Measurements from ENCODE around the gene PPP2R2D. TPM values are rescaled to one million over a fixed set of nuclear protein-coding genes. Genes with fewer than 3 reads are reported as not detected.

The PPP2R2D gene
- polyA plus RNA-seq, 1 of the 3 experiments (the other 2 are of a cell fraction), result 25.1 TPM

DNA sequence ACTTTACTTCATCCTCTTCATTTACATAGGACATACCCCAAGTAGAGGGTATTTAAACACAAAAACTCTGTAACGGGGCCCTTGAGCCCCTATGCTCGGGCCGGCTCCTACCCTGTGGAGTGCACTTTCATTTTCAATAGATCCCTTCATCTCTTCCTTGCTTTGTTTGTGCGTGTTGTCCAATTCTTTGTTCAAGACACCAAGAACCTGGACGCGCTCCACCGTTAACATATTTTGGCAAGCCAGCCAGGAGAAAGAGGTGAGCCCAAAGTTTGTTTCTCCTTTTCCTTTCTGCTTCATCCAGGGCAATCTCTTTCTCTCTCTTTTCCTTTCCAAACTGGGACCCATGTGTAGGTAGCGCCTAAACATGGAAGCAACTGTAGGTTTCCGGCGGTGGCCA, 106.9 kb downstream of the PPP2R2D start:
- H3F3A ChIP-seq (replicated peaks; ENCODE audit: insufficient read depth), result no peaks in the 10 kb centered on the region
- no peaks in the 10 kb centered on the region; the same call in 1 of the 2 replicates for H3K27me3 ChIP-seq (ENCODE audit: insufficient read depth)
- H3K36me3 ChIP-seq (replicated peaks in 1 of 2; ENCODE audit: control insufficient read depth in 1 of 2, insufficient read depth in 2 of 2, low read length in 1 of 2), result no peaks in the 10 kb centered on the region
- 88% methylated on average over 10 of the region's 10 CpGs for WGBS (ENCODE audit: low lambda C conversion rate)
- no peaks in the 10 kb centered on the region for H3K9me3 ChIP-seq
- H3K4me1 ChIP-seq (ENCODE audit: control insufficient read depth in 1 of 2, insufficient read depth in 2 of 2, low read depth in 1 of 2, low read length in 1 of 2), result no peaks in the 10 kb centered on the region
- H3K4me2 ChIP-seq, result no peak overlapping the region
- H3K9ac ChIP-seq, result no peak overlapping the region
- DNase-seq, result no peak
- H2AFZ ChIP-seq (ENCODE audit: low read depth), result no peak overlapping the region
- POLR2A ChIA-PET, result no interaction called here
- TF ChIP-seq MXI1 (IDR thresholded peaks at IDR 0.05; ENCODE audit: low read depth, low read length), result no peak
- TF ChIP-seq, protein P1, sequence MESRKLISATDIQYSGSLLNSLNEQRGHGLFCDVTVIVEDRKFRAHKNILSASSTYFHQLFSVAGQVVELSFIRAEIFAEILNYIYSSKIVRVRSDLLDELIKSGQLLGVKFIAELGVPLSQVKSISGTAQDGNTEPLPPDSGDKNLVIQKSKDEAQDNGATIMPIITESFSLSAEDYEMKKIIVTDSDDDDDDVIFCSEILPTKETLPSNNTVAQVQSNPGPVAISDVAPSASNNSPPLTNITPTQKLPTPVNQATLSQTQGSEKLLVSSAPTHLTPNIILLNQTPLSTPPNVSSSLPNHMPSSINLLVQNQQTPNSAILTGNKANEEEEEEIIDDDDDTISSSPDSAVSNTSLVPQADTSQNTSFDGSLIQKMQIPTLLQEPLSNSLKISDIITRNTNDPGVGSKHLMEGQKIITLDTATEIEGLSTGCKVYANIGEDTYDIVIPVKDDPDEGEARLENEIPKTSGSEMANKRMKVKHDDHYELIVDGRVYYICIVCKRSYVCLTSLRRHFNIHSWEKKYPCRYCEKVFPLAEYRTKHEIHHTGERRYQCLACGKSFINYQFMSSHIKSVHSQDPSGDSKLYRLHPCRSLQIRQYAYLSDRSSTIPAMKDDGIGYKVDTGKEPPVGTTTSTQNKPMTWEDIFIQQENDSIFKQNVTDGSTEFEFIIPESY (IDR thresholded peaks at IDR 0.05; ENCODE audit: borderline replicate concordance, low read depth), result no peak
- TF ChIP-seq USF2 (IDR thresholded peaks at IDR 0.05; ENCODE audit: borderline replicate concordance, low read depth, low read length), result no peak
- TF ChIP-seq SMC3 (IDR thresholded peaks at IDR 0.05; ENCODE audit: low read depth, low read length), result no peak
- TF ChIP-seq, protein P2, sequence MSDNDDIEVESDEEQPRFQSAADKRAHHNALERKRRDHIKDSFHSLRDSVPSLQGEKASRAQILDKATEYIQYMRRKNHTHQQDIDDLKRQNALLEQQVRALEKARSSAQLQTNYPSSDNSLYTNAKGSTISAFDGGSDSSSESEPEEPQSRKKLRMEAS (IDR thresholded peaks at IDR 0.05; ENCODE audit: low read depth), result no peak
- TF ChIP-seq EZH2phosphoT487 (IDR thresholded peaks at IDR 0.05; ENCODE audit: borderline replicate concordance, low read depth), result no peak
- no peak for TF ChIP-seq SIN3A (IDR thresholded peaks at IDR 0.05; ENCODE audit: borderline replicate concordance, low read depth, low read length)
- no peak for TF ChIP-seq ELF1 (IDR thresholded peaks at IDR 0.05)
- TF ChIP-seq FOSL2 (IDR thresholded peaks at IDR 0.05; ENCODE audit: borderline replicate concordance, low read depth), result no peak
- no peak for TF ChIP-seq GATA2 (CRISPR knock-in tag; IDR thresholded peaks at IDR 0.05)
- no peak for TF ChIP-seq NFIC (IDR thresholded peaks at IDR 0.05; ENCODE audit: borderline replicate concordance)
- no peaks in the 10 kb centered on the region for H3K9me2 ChIP-seq
- H3K79me2 ChIP-seq (ENCODE audit: insufficient read depth), result no peaks in the 10 kb centered on the region
- no peak overlapping the region for H3K27ac ChIP-seq (ENCODE audit: low read depth in 2 of 2, low read length in 1 of 2)
- no peaks in the 10 kb centered on the region for H4K20me1 ChIP-seq (ENCODE audit: insufficient read depth)
- CTCF ChIA-PET, result interaction anchor here (1.2 to 9.1 kb wide), 3 partner anchors 13 to 132 kb away, joined by 3 to 72 read pairs (median 4); no protein-coding TSS in a partner anchor
- no peak overlapping the region for H3K4me3 ChIP-seq (ENCODE audit: low read depth in 2 of 2, low read length in 1 of 2)

Other genes starting within 250 kb of the PPP2R2D start
- 40.3 and 57.2 TPM in 2 replicates for gene BNIP3, start 80.9 kb downstream of the PPP2R2D start, polyA plus RNA-seq (2012; rRNA removed)
- 0.02 TPM in 2 replicates for gene JAKMIP3, start 164.9 kb downstream of the PPP2R2D start, polyA plus RNA-seq (2012; rRNA removed)

Data from SK-N-SH (cell line).